K562 (cell line): Measurements from ENCODE around the gene SAPCD1. TPM values are rescaled to one million over a fixed set of nuclear protein-coding genes. Genes with fewer than 3 reads are reported as not detected.
A peak's percentile ranks its signal among the peaks of the same experiment; 100 is the strongest.

Source experiments
- ATAC-seq: fragments of 200-7000 bp; cut with Tn5 transposase; 3 replicates; pipeline ENCODE4 v1.9.1; 2020; ENCODE audit warnings: moderate library complexity
- BruUV-seq: library from RNA; stranded (reverse); fragments of 400-500 nt; replicated peaks from 2 replicates; lab custom pipeline; 2021; lab: Mats Ljungman, UMichigan
- CTCF ChIA-PET: fragments of 300-600 bp; formaldehyde crosslinking; extraction: SDS; loops from one replicate; lab custom pipeline; 2021; ENCODE audit warnings: low intra/inter-chr PET ratio; lab: Yijun Ruan, JAX
- POLR2A ChIA-PET: fragments of 300-600, 350-650 bp; sonication (Branson Sonifier 250); formaldehyde crosslinking; extraction: SDS; loops from one replicate; lab custom pipeline; 2021; ENCODE audit warnings: antibody characterized with exemption, inconsistent platforms; lab: Yijun Ruan, JAX
- DNase-seq, 4 experiments: peaks; one replicate each; pipeline versions ENCODE4 v3.0.0 to v3.0.0-alpha.2; 2011 to 2018; ENCODE audit warnings: low spot score in 3 of 4, mixed read lengths in 3 of 4; ENCODE audit errors: extremely low read depth in 1 of 4
- FAIRE-seq: peaks from 2 replicates; lab custom pipeline; 2011; peaks lifted over from hg19 to GRCh38; lab: Jason Lieb, UNC
- H2AFZ ChIP-seq: 2 replicates; pipeline ENCODE4 v1.6.0; 2011; ENCODE audit warnings: low read depth, low read length, control low read depth, inconsistent platforms
- H3K27ac ChIP-seq: fragments of 200-600 bp; 3 replicates; pipeline ENCODE4 v1.8.0; 2011; ENCODE audit warnings: low read depth, mild to moderate bottlenecking, control low read depth, inconsistent platforms, low read length, moderate library complexity, mixed read lengths; ENCODE audit errors: extremely low read depth
- H3K27me3 ChIP-seq, 2 experiments: fragments of 300-600 bp in 1 of 2; 2 replicates in 1 of 2; 3 replicates in 1 of 2; pipeline versions ENCODE4 v1.6.0 to v1.8.0; 2011; ENCODE audit warnings: inconsistent platforms in 2 of 2, low read length in 2 of 2, mild to moderate bottlenecking in 1 of 2, mixed read lengths in 1 of 2, moderate library complexity in 1 of 2; ENCODE audit not compliant: control insufficient read depth in 2 of 2, insufficient read depth in 2 of 2
- H3K36me3 ChIP-seq: fragments of 300-600 bp; 3 replicates; pipeline ENCODE4 v1.8.0; 2011; ENCODE audit warnings: mild to moderate bottlenecking, low read length, inconsistent platforms; ENCODE audit not compliant: control insufficient read depth, insufficient read depth
- H3K4me1 ChIP-seq, 2 experiments: fragments of 200-600 bp in 1 of 2; replicated peaks in 1 of 2; 2 replicates in 1 of 2; 3 replicates in 1 of 2; pipeline versions ENCODE4 v1.5.1 to v1.8.0; 2011; ENCODE audit warnings: inconsistent platforms in 2 of 2, low read length in 2 of 2, mild to moderate bottlenecking in 1 of 2, mixed read lengths in 1 of 2, moderate library complexity in 1 of 2; ENCODE audit not compliant: control insufficient read depth in 2 of 2, insufficient read depth in 2 of 2
- H3K4me2 ChIP-seq: 2 replicates; pipeline ENCODE4 v1.6.1; 2011; ENCODE audit warnings: low read length, control low read depth, inconsistent platforms, mixed read lengths; ENCODE audit not compliant: insufficient read depth
- H3K4me3 ChIP-seq: fragments of 200-600 bp; sonication (generic), shearing (Covaris generic); 2 replicates; pipeline ENCODE4 v1.5.1; 2016; ENCODE audit warnings: control low read depth, inconsistent platforms
- H3K79me2 ChIP-seq: fragments of 200-600 bp; 3 replicates; pipeline ENCODE4 v1.8.0; 2011; ENCODE audit warnings: low read length, inconsistent platforms; ENCODE audit not compliant: control insufficient read depth, insufficient read depth
- H3K9ac ChIP-seq, 2 experiments: 2 replicates each; pipeline versions ENCODE4 v1.6.0 to v1.6.1; 2011; ENCODE audit warnings: low read depth in 2 of 2, low read length in 2 of 2, control low read depth in 1 of 2, inconsistent platforms in 1 of 2, mild to moderate bottlenecking in 1 of 2, mixed read lengths in 1 of 2; ENCODE audit not compliant: insufficient read depth in 1 of 2
- H3K9me1 ChIP-seq: one replicate; pipeline ENCODE4 v1.6.0; 2011; ENCODE audit warnings: inconsistent platforms, mild to moderate bottlenecking, low read length, moderate library complexity; ENCODE audit not compliant: control insufficient read depth, insufficient read depth
- H3K9me3 ChIP-seq: replicated peaks from 2 replicates; pipeline ENCODE4 v1.5.1; 2011; ENCODE audit warnings: low read depth, low read length, inconsistent platforms; ENCODE audit not compliant: control insufficient read depth, insufficient read depth
- H4K20me1 ChIP-seq: replicated peaks from 2 replicates; pipeline ENCODE4 v1.6.1; 2011; ENCODE audit warnings: low read length, inconsistent platforms, mixed read lengths; ENCODE audit not compliant: control insufficient read depth, insufficient read depth
- CHD1 ChIP-seq: fragments of 200-600 bp; sonication (generic); IDR thresholded peaks from one replicate; pipeline ENCODE4 v1.6.1; 2012; ENCODE audit warnings: mild to moderate bottlenecking, moderate library complexity, low read length, inconsistent platforms
- GABPA ChIP-seq: fragments of 200-800 bp; sonication (Bioruptor generic); conservative IDR thresholded peaks from 2 replicates; pipeline ENCODE4 v1.6.1; 2016; ENCODE audit warnings: low read depth, missing genetic modification characterization, missing compliant biosample characterization
- GATA2 ChIP-seq: sonication (generic); formaldehyde crosslinking; IDR thresholded peaks from 2 replicates; pipeline ENCODE4 v1.4.0; 2020; ENCODE audit warnings: mild to moderate bottlenecking, missing genetic modification reagents
- HOXB6 ChIP-seq: fragments of 250-450 bp; sonication (Bioruptor Pico); IDR thresholded peaks from 2 replicates; pipeline ENCODE4 v1.5.1; 2022; ENCODE audit warnings: mild to moderate bottlenecking, borderline replicate concordance
- KLF1 ChIP-seq: fragments of 450-650 bp; IDR thresholded peaks from 2 replicates; pipeline ENCODE4 v1.6.1; 2016; ENCODE audit warnings: missing genetic modification characterization, missing compliant biosample characterization
- RBM39 ChIP-seq: fragments of 200-400 bp; formaldehyde crosslinking; optimal IDR thresholded peaks from 2 replicates; pipeline ENCODE3; 2018; ENCODE audit warnings: low read depth, low read length
- RUNX1 ChIP-seq: sonication (generic); IDR thresholded peaks from 2 replicates; pipeline ENCODE4 v1.6.1; 2016; ENCODE audit warnings: antibody characterized with exemption, low read depth
- SMC3 ChIP-seq: conservative IDR thresholded peaks from 2 replicates; pipeline ENCODE4 v1.6.1; 2011; ENCODE audit warnings: low read depth, low read length, improper control_type of control experiment; ENCODE audit not compliant: insufficient read depth
- SP1 ChIP-seq: sonication (generic); formaldehyde crosslinking; IDR thresholded peaks from 2 replicates; pipeline ENCODE4 v1.8.1; 2022; ENCODE audit warnings: mild to moderate bottlenecking, missing genetic modification reagents
- TAF1 ChIP-seq: IDR thresholded peaks from 2 replicates; pipeline ENCODE4 v1.6.1; 2011; ENCODE audit warnings: mild to moderate bottlenecking, low read length, moderate library complexity; ENCODE audit not compliant: insufficient read depth, control insufficient read depth, severe bottlenecking; ENCODE audit errors: extremely low read depth
- TOE1 ChIP-seq, 2 experiments: fragments of 450-650 bp in 1 of 2; sonication (generic) in 1 of 2; formaldehyde crosslinking in 1 of 2; IDR thresholded peaks; 2 replicates each; pipeline versions ENCODE4 v1.7.1 to v1.8.0; 2016 to 2022; ENCODE audit warnings: borderline replicate concordance in 2 of 2, mild to moderate bottlenecking in 2 of 2, antibody characterized with exemption in 1 of 2, inconsistent platforms in 1 of 2, low read depth in 1 of 2, missing genetic modification reagents in 1 of 2, moderate library complexity in 1 of 2
- ZKSCAN8 ChIP-seq: fragments of 200-800 bp; sonication (Bioruptor generic); IDR thresholded peaks from 2 replicates; pipeline ENCODE4 v1.6.1; 2016; ENCODE audit warnings: missing genetic modification characterization, missing compliant biosample characterization
- ZNF316 ChIP-seq: fragments of 450-650 bp; IDR thresholded peaks from 2 replicates; pipeline ENCODE4 v1.6.1; 2016
- ZNF41 ChIP-seq: fragments of 250-450 bp; sonication (Bioruptor Pico); conservative IDR thresholded peaks from 2 replicates; pipeline ENCODE4 v1.4.0; 2020; ENCODE audit warnings: mild to moderate bottlenecking
- WGBS: fragments of 100-300 bp; shearing (Covaris generic); methylation state at CpG from one replicate; pipeline ENCODE4 v1.1.6; 2016; ENCODE audit warnings: low coverage, mixed read lengths; ENCODE audit not compliant: insufficient coverage; ENCODE audit errors: missing lambda C conversion rate; 5-methylcytosine and 5-hydroxymethylcytosine counted together
- in situ Hi-C: fragments of 300-500 bp; cut with MboI; formaldehyde crosslinking; loops from 4 replicates; pipeline ENCODE4 v1.15.0; 2018; ENCODE audit warnings: inconsistent platforms, mixed read lengths
- intact Hi-C: fragments of 100-400 bp; cut with micrococcal nuclease; formaldehyde crosslinking; loops from 2 replicates; pipeline ENCODE4 v1.14.2; 2022
- polyA plus RNA-seq, 8 experiments: library from polyadenylated mRNA; depleted of rRNA in 4 of 8; stranded (reverse) in 5 of 8; unstranded in 3 of 8; fragments of >200 nt; fragmentation: Nextera tagmentation in 2 of 8; fragmentation: Illumina TruSeq in 1 of 8; extraction: Ambion mirVana in 2 of 8; extraction: Trizol in 1 of 8; gene quantifications; 2 replicates each; pipeline versions ENCODE4 v1.2.1 to v1.2.3, GENCODE V29; 2011 to 2014; ENCODE audit warnings: inconsistent platforms in 1 of 8, missing spikeins in 1 of 8
- total RNA-seq, 7 experiments: library from RNA; depleted of rRNA in 6 of 7; stranded (reverse); fragments of >200 nt in 6 of 7; fragmentation: Illumina TruSeq in 2 of 7; extraction: Trizol in 2 of 7; gene quantifications; 2 replicates each; pipeline versions ENCODE4 v1.2.1 to v1.2.3, GENCODE V29; 2011 to 2021; ENCODE audit warnings: low replicate concordance in 1 of 7
- TF ChIP-seq, protein P1 (sequence below): fragments of 450-650 bp; conservative IDR thresholded peaks from 2 replicates; pipeline ENCODE4 v1.6.1; 2016; ENCODE audit warnings: missing genetic modification characterization, low read depth, mild to moderate bottlenecking, missing compliant biosample characterization, moderate library complexity
- TF ChIP-seq, protein P2 (sequence below): fragments of 250-450 bp; sonication (Bioruptor Pico); IDR thresholded peaks from 2 replicates; pipeline ENCODE4 v1.4.0; 2020; ENCODE audit warnings: borderline replicate concordance
- TF ChIP-seq, protein P3 (sequence below), 3 experiments: fragments of 200-800 bp in 1 of 3; sonication (Bioruptor generic) in 1 of 3; sonication (generic) in 1 of 3; formaldehyde crosslinking in 1 of 3; IDR thresholded peaks; 2 replicates each; pipeline versions ENCODE4 v1.6.1 to v1.8.0; 2016 to 2022; ENCODE audit warnings: mild to moderate bottlenecking in 2 of 3, missing compliant biosample characterization in 2 of 3, missing genetic modification characterization in 2 of 3, missing genetic modification reagents in 1 of 3

SAPCD1 gene
- total and polyA plus RNA-seq, 9 of the 15 experiments (the other 6 are each of a cell fraction or from before 2014, with no cell fraction given): 2.6 to 30.2 (median 7.4) TPM

DNA sequence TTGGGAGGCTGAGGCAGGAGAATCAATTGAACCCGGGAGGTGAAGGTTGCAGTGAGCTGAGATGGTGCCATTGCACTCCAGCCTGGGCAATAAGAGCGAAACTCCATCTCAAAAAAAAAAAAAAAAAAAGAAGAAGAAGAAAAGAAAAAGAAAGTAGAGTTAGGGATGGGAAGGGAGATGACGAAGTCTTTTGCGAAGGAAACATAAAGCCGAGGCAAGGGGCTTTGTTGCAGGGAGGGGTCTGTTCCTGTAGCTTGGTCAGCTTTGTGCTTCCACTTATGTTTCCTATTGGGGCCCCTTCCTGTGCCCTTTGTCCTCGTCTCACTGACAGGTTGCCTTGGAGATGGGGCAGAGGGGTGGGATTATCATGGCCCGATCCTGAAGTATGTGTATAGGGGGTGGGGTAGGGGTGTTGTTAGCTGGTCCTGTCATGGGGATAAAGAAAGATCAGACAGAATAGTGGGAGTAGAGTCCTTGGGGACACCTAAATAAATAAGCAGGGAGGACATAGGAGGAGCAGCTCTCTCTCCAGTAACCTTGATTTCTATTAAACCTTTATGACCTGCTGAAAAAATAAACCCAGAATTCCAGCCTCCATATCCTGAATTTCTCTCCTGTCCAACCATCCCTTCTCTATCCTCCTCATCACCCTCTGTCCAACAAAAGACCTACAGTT, 25.0 kb upstream of the SAPCD1 start:
- Histone ChIP-seq H3K27ac (peak overlapping the region; percentile 95), H3K79me2 (peaks cover 86% of the 10 kb centered on the region), H3K4me3 (peak overlapping the region; percentile 28), H3K27me3 (no peaks in the 10 kb centered on the region), H3K9me3 (no peaks in the 10 kb centered on the region), H3K9me1 (no peaks in the 10 kb centered on the region), H3K4me2 (peak overlapping the region; percentile 85), H3K36me3 (peaks cover 50% of the 10 kb centered on the region), H3K9ac (peak overlapping the region; percentile 86 to 99; a peak in 3 of 4 replicates), H3K4me1 (peaks cover 48 to 58% of the 10 kb centered on the region in 2 experiments), H2AFZ (peak overlapping the region; percentile 73), H4K20me1 (peaks cover 24% of the 10 kb centered on the region)
- peak; percentile 26 for FAIRE-seq
- ATAC-seq: no peak
- ChIA-PET CTCF (no interaction called here), POLR2A (interaction anchor here (0.6 to 13.1 kb wide), 29 partner anchors 12 to 1234 kb away, joined by 3 to 236 read pairs (median 5); partner anchors contain the start of genes ABHD16A, BAG6, C6orf47 and CSNK2B)
- DNase-seq: peak in 2 of 4 experiments; percentile 73 to 87
- WGBS: 32% methylated on average over 7 of the region's 7 CpGs
- in situ Hi-C loops (no loop called here), intact Hi-C loops (loop anchor here (10.0 kb wide), 1 partner anchor 237 kb away; the partner anchor contains the start of gene DXO)
- no TSS peak for BruUV-seq
- TF ChIP-seq GABPA (tag) (no peak), RUNX1 (no peak), CHD1 (peak; percentile 25), SMC3 (no peak), TOE1 (IDR thresholded peaks at IDR 0.05; ENCODE audit: borderline replicate concordance) (no peak), TOE1 (CRISPR knock-in tag; IDR thresholded peaks at IDR 0.05; ENCODE audit: borderline replicate concordance, low read depth) (0 out of 2 replicates have a peak, but pooled peaks have one; percentile 51), GATA2 (CRISPR knock-in tag) (no peak), ZKSCAN8 (no peak), ZNF316 (peak; percentile 51; the same call in 1 of the 2 replicates), HOXB6 (peak; percentile 64; the same call in 1 of the 2 replicates), KLF1 (no peak), ZNF41 (CRISPR knock-in tag) (no peak), TAF1 (no peak), SP1 (CRISPR knock-in tag) (no peak), RBM39 (peak; percentile 29)
- TF ChIP-seq, protein P1, sequence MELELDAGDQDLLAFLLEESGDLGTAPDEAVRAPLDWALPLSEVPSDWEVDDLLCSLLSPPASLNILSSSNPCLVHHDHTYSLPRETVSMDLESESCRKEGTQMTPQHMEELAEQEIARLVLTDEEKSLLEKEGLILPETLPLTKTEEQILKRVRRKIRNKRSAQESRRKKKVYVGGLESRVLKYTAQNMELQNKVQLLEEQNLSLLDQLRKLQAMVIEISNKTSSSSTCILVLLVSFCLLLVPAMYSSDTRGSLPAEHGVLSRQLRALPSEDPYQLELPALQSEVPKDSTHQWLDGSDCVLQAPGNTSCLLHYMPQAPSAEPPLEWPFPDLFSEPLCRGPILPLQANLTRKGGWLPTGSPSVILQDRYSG: no peak
- TF ChIP-seq, protein P2, sequence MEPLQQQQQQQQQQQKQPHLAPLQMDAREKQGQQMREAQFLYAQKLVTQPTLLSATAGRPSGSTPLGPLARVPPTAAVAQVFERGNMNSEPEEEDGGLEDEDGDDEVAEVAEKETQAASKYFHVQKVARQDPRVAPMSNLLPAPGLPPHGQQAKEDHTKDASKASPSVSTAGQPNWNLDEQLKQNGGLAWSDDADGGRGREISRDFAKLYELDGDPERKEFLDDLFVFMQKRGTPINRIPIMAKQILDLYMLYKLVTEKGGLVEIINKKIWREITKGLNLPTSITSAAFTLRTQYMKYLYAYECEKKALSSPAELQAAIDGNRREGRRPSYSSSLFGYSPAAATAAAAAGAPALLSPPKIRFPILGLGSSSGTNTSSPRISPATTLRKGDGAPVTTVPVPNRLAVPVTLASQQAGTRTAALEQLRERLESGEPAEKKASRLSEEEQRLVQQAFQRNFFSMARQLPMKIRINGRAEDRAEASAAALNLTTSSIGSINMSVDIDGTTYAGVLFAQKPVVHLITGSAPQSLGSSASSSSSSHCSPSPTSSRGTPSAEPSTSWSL (CRISPR knock-in tag): 0 out of 2 replicates have a peak, but pooled peaks have one; percentile 24
- TF ChIP-seq, protein P3, sequence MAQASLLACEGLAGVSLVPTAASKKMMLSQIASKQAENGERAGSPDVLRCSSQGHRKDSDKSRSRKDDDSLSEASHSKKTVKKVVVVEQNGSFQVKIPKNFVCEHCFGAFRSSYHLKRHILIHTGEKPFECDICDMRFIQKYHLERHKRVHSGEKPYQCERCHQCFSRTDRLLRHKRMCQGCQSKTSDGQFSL (CRISPR knock-in tag; IDR thresholded peaks at IDR 0.05): no peak
- TF ChIP-seq, protein P3 (tag; IDR thresholded peaks at IDR 0.05): peak in 1 of 2 experiments; percentile 52; a peak in 1 of 4 replicates
